GM19193 (cell line): ENCODE data around the gene TBC1D16.

Source experiments
- POLR2A ChIP-seq: IDR thresholded peaks from 4 replicates; pipeline ENCODE4 v1.6.1; 2011; ENCODE audit not compliant: insufficient read depth, insufficient read length; ENCODE audit errors: extremely low read depth

The TBC1D16 gene

DNA sequence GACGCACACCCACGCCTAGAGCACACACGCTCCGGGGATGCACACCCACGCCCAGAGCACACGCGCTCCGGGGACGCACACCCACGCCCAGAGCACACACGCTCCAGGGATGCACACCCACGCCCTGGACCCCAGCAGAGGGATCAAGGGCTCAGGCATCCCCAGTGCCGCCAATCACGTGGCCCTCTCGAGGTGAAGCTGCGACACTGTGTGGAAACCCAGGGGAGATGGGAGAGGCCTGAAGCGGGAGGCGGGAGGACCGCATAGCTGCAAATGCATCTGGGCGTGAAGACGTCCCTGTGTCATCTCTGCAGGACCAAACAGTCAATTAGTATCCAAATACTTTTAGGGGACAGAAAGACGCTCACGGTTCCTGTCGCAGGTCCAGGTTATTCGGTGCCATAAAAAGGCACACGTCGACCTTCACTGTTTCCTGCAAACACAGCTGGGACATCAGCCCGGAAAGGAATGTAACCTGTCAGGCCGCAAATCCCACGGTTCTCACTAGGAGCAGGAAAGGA, 56.4 kb downstream of the TBC1D16 start:
- TF ChIP-seq POLR2A, result no peak

DNA sequence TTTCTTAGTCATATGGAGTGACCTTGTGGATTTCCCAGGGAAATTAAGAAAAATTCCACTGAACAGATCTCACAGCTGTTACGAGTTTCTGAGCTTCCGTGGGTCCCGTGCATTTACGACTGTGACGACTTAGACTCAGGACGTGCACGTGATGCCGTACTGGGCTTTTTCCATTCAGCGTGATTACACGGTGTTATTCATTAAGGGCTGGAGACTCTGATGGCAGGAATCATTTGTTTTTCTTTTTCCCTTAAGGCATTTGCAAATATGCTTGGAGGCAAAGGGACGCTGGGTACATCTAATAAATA, 57.2 kb downstream of the TBC1D16 start:
- no peak for TF ChIP-seq POLR2A

DNA sequence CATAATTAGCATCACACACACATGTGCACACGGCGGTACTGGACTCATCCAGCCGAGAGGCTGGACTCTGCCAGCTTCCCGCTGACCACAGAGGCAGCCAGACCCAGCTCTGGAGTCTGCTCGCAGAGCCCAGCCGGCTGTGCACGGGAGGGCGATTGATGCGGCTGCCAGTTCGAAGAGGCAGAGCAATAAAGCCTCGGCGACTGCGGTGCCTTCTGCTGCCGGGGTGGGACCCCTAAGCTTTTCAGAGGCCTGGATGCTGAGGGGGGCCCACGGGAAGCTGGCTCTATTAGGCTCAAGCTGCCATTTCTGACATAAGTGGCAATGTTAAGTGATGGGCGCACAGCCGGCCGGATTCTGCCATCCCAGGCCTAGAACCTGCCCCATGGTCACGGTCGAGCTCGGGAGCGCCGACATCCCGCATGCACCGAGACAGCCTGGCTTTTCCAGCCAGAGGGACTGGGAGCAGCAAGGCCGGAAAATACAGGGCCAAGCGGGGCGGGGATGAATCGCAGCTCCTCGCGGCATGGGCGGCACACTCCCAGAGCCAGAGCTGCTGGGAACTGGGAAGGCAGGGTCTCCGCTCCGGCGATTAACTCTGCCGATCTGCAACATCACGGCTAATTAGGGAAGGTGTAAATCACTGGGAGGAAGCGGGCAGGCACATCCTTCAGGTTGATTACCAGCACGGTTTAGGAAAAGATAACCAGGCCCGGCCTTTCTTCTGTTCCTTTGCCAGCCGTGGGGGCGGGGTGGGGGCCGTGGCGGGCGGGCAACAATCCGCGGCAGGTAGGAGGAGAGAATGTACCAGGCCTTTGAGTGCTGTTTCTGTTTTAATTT, 57.7 kb downstream of the TBC1D16 start:
- no peak for TF ChIP-seq POLR2A

DNA sequence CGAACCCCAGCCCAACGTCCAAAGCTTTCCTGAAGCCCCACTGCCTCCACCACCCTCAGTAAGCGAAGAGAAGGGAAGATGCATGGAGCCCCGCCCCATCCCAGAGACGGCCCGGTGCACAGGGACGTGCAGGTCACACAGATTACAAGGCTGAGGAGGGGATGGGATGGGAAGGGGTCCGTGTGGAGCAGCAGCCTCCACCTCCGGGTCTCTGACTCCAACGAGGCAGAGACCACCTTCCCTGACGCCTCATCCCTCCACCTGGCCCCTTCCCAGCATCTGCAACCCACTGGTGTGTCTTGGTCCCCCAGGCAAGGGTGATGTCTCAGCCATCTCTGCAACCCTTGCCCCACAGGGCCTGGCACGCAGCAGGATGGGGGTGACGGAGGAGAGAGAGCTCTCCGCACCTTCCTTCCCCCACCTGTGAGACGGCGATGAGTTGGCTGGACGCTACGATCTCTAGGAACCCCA, 58.5 kb downstream of the TBC1D16 start:
- no peak for TF ChIP-seq POLR2A

DNA sequence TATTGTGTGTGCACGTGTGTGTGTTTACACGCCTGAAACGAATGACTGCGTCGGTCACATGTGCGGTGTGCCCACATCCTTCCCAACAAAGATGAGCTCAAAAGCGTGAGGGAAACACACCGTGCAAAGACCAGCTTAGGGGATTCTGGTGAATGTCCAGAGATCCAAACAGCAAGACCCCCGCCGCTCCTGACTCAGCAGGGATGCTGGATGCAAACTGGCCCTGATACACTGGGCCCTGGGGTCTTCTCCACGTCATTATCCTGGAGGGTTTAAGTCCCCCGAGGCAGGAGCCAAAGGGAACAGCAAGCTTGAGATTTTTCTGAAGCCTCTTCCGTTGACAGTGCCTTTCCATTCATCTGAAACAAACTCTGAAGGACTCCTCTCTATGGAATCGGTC, 59.2 kb downstream of the TBC1D16 start:
- no peak for TF ChIP-seq POLR2A

DNA sequence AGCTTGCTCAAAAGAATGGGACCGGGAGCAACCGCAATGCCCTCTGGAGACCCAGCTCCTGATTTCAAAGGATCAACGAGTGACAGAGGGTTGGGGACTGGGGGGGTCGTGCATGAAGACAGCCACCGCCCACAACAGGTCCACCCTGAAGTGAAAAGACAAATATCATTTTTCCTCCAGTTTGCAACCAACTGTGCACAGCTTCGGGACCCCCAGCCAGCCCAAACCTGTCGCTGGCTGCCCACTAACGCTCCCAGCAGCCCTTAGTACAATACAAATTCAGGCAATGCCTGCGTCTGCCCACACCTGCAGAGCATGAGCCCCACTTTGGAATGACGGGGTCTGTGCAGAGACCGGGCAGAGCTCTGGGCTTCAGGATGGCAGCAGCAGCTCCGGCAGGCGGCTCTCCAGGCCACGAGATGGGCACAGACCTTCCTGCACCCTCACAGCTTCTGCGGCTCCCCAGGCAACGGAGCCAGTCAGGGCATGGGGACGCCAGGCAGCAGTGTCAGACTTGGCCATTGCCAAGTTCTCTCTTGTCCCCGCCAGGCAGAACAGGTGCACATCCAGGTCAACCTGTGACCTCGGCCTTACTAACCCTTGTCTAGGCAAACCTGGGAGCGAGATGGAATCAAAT, 60.1 kb downstream of the TBC1D16 start:
- TF ChIP-seq POLR2A, result no peak

DNA sequence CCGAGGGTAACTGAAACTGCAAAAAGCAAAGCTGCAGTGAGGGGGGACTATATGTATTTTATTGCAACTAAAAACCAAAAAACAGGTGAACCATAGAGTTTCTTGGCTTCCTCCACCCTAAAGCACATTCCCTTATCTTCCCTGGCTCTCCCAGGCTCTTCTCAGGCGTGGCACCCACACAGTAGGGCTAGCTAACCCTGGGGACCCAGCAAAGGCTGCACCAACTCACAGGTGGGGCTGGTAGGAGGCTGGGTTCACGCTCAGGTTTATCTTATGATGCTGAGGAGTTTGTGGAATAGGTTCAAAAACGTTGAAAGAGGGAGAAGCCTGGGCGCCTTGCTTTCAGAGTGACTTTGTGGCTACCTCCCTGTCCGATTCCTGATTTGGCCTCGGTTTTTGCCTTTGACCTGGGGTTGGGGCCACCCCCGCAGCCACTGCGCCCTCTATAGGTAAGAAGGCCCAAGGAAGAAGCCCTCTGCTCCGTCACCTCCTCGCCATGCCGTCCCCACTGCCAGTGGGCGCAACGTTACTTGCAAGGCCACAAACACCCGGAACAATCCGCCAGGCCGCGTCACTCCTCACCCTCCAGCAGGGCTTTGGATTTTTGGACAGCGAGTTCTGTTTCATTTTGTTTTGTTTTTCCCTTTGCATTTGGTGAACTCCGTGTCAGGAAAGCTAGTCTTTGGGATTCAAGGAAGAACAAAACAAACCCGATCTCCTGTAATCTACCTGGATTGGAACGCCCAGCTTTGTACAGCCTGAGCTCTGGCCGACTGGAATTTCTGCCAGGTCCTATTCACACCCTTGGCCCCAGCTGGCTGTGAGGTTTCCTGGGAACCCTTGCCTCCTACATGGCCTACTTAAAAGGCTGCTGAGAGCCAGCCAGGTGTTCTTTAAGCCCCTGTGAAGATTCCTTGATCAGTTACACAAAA, 60.8 kb downstream of the TBC1D16 start:
- TF ChIP-seq POLR2A, result no peak

DNA sequence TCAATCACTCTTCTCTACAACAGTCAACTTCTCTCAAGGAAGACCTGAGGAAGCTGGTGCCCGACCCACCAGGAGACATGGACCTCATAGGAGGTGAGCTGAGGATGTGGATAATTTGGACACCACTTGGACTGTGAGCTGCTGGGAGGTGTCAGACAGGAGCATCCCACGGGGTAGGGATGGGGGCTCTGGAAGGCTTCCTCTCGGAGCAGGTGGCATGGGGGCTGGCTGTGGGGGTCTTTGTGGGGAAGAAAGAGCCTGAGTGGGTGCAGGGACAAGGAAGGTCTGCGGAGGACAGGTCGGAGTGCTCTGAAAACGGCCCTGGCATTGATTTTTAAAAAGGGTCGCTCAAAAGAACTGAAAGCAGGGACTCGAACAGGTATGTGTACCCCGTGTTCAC, 64.0 kb downstream of the TBC1D16 start:
- no peak for TF ChIP-seq POLR2A

DNA sequence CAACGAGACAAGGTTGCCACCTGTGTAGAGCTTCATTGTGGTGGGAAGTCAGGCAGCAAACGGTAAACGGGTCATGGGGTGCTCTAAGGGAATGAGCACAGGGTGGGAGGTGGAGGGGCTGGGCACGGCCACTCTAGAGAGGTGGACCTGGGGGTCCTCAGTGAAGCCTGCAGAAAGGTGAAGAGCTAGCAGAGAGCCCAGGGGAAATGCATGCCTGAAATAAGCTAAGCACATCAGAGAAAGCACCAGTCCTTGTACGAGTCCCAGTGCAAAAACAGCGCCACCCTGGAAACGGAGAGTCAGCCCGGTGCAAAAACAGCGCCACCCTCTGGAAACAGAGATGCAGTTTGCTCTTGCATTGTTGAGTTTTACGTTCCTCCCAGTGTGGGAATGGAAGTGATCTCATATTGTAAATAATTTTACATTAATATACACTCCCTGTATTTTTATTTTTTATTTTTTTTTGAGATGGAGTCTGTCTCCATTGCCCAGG, 65.0 kb downstream of the TBC1D16 start:
- no peak for TF ChIP-seq POLR2A

DNA sequence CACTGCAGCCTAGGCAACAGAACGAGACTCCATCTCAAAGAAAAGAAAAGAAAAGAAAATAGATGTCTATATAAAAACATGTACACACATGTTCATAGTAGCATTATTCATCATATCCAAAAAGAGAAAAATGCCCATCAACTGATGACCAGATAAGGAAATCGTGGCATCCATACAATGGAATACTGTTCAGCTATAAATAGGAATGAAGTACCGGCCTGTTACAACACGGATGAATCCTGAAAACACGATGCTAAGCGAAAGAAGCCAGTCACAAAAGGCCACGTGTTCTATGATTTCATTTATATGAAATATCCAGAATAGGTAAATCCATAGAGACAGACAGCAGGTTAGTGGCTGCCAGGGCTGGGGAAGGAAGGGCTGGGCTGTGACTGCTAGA, 65.8 kb downstream of the TBC1D16 start:
- TF ChIP-seq POLR2A, result no peak

DNA sequence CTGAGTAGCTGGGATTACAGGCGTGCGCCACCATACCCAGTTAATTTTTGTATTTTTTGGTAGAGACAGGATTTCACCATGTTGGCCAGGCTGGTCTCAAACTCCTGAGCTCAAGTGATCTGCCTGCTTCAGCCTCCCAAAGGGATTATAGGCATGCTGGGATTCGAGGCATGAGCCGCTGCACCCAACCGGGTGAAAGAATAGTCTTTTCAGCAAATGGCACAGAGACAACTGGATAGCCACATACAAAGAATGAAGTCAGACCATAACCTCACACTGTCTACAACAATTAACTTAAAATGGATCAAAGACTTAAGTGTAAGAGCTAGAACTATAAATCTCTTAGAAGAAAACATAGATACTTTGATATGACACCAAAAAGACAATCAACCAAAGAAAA, 67.6 kb downstream of the TBC1D16 start:
- no peak for TF ChIP-seq POLR2A

DNA sequence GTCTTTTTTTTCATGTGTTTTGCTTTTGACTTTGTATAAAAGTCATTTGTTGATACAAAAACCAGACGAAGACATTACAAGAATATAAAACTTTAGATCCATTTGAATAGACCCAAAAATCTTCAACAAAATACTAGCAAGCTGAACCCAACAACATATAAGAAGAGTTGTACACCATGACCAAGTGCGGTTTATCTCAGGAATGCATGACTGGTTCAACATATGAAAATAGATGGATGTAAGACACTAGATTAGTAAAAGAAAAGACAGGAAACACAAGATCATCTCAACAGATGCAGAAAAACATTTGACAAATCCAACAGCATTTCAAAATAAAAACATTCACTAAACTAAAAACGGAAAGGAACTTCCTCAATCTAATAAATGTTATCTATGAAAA, 69.0 kb downstream of the TBC1D16 start:
- TF ChIP-seq POLR2A, result no peak

DNA sequence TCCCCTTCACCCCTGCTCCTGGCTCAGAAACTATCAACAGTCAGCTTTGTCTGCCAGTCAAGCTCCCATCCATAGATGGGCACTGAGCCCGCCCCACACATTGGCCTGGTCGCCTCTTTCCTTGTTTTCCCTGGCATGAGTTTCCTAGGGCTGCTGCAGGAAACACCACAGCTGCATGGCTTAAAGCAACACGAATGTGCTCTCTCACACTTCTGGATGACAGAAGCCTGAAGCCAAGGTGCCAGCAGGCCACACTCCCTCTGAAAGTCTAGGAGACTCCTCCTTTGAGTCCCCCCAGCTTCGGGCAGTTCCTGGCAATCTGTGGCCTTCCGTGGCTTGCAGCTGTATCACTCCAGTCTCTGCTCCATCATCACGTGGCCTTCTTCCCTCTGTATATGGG, 69.9 kb downstream of the TBC1D16 start:
- no peak for TF ChIP-seq POLR2A

DNA sequence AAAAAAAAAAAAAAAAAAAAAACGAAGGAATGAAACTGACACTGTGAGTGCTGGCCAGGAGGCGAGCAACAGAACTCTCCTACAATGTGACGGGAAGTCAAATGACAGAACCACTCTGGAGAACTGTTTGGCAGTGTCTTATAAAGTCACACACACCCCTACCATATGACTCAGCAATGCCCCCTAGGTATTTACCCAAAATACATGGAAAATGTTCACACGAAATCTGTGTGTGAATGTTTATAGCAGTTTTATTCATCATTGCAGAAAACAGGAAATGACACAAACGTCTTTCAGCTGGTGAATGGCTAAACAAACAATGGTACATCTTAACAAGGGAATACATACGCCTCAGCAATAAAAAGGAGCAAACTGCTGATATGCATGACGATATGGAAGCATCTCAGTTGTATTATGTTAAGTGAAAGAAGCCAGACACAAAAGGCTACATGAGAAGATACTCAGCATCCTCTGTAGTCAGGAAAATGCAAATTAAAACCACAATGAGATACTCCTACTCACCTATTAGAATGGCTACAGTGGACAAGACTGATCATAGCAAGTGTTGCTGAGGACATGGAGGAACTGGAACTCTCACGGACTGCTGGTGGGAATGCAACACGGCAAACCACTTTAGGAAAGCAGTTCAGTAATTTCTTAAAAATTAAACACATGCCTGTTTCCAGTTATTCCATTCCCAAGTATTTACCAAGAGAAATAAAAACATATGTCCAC, 74.7 kb downstream of the TBC1D16 start:
- TF ChIP-seq POLR2A, result no peak
